Adipose tissue (tissue), 3 donors: Measurements from ENCODE around the gene FXYD5. TPM values are rescaled to one million over a fixed set of nuclear protein-coding genes. Genes with fewer than 3 reads are reported as not detected.
"Not testable (repeated sequence)": the region's sequence is repeated elsewhere in the genome, so short reads cannot be mapped to it uniquely, and the experiment has no call there.

ENCODE experiments used
- H3K27ac ChIP-seq: one replicate; pipeline ENCODE4 v1.5.1; 2013; ENCODE audit warnings: low read depth, low read length
- WGBS, 3 donors: extraction: QIAGEN DNeasy Blood & Tissue Kit; methylation state at CpG; one replicate each; pipeline ENCODE4 v1.1.7; 2013; 5-methylcytosine and 5-hydroxymethylcytosine counted together
- polyA plus RNA-seq, 3 donors: library from polyadenylated mRNA; stranded (reverse); fragments of 200-250 nt; gene quantifications; one replicate each; pipeline ENCODE4 v1.2.3, GENCODE V29; 2013
- donor health status: healthy with polysubstance abuse.
- donor health status: Bipolar disorder and iron deficiency.
- donor health status: healthy.

FXYD5 gene
- polyA plus RNA-seq, 3 donors, result 16.0 to 167 (median 93.9) TPM

GRCh38 chr19:35118268-35119020 is 36.1 kb upstream of the FXYD5 start:
- H3K27ac ChIP-seq, result no peak overlapping the region
- WGBS, 3 donors, result 56 to 68% (median 67%) methylated on average over 12 to 13 of the region's 13 CpGs

- no peak overlapping the region for H3K27ac ChIP-seq
- WGBS, 3 donors, result 55 to 62% (median 61%) methylated on average over 14 of the region's 14 CpGs
Measured at GRCh38 chr19:35119091-35119490, 35.4 kb upstream of the FXYD5 start.

GRCh38 chr19:35119578-35120155 is 34.9 kb upstream of the FXYD5 start:
- no peak overlapping the region for H3K27ac ChIP-seq
- 68 to 89% (median 70%) methylated on average over 9 of the region's 9 CpGs for WGBS, 3 donors

GRCh38 chr19:35120492-35120891 is 34.0 kb upstream of the FXYD5 start:
- WGBS, 3 donors, result 49 to 73% (median 52%) methylated on average over 7 of the region's 7 CpGs
- H3K27ac ChIP-seq, result no peak overlapping the region

- 52 to 88% (median 70%) methylated on average over 7 of the region's 7 CpGs for WGBS, 3 donors
- no peak overlapping the region for H3K27ac ChIP-seq
Measured at GRCh38 chr19:35120898-35121297, 33.6 kb upstream of the FXYD5 start.

- peak overlapping the region; percentile 62 for H3K27ac ChIP-seq
- WGBS, 3 donors, result 70 to 91% (median 83%) methylated on average over 19 of the region's 19 CpGs
Measured at GRCh38 chr19:35122687-35123551, 31.6 kb upstream of the FXYD5 start.

GRCh38 chr19:35123573-35123972 is 31.0 kb upstream of the FXYD5 start:
- 54 to 70% (median 66%) methylated on average over 5 of the region's 5 CpGs for WGBS, 3 donors
- peak overlapping the region; percentile 62 for H3K27ac ChIP-seq

- H3K27ac ChIP-seq, result no peak overlapping the region
- 9 to 10% (median 10%) methylated on average over 42 of the region's 42 CpGs for WGBS, 3 donors
Measured at GRCh38 chr19:35124098-35125060, 30.2 kb upstream of the FXYD5 start.

GRCh38 chr19:35125270-35125717 is 29.2 kb upstream of the FXYD5 start:
- no peak overlapping the region for H3K27ac ChIP-seq
- WGBS, 3 donors, result 83 to 88% (median 86%) methylated on average over 19 of the region's 19 CpGs

GRCh38 chr19:35125749-35126623 is 28.5 kb upstream of the FXYD5 start:
- WGBS, 3 donors, result 67 to 88% (median 83%) methylated on average over 34 to 35 of the region's 35 CpGs
- H3K27ac ChIP-seq, result no peak overlapping the region

GRCh38 chr19:35126624-35126959 is 27.9 kb upstream of the FXYD5 start:
- H3K27ac ChIP-seq, result no peak overlapping the region
- WGBS, 3 donors, result 45 to 62% (median 51%) methylated on average over 17 to 20 of the region's 20 CpGs

GRCh38 chr19:35127871-35128270 is 26.7 kb upstream of the FXYD5 start:
- WGBS, 3 donors, result 85 to 87% (median 86%) methylated on average over 7 of the region's 7 CpGs
- no peak overlapping the region for H3K27ac ChIP-seq

GRCh38 chr19:35128398-35129057 is 26.0 kb upstream of the FXYD5 start:
- WGBS, 3 donors, result 87 to 90% (median 90%) methylated on average over 9 of the region's 9 CpGs
- no peak overlapping the region for H3K27ac ChIP-seq

GRCh38 chr19:35129724-35130274 is 24.7 kb upstream of the FXYD5 start:
- H3K27ac ChIP-seq, result not testable (repeated sequence)
- WGBS, 3 donors, result 46 to 69% (median 67%) methylated on average over 14 of the region's 14 CpGs

- no peak overlapping the region for H3K27ac ChIP-seq
Measured at GRCh38 chr19:35130761-35131720, 23.5 kb upstream of the FXYD5 start.

More at GRCh38 chr19:35130761-35131720, 23.5 kb upstream of the FXYD5 start:
- WGBS, 3 donors, result 83 to 87% (median 86%) methylated on average over 30 to 31 of the region's 31 CpGs
